ENCODE data around the gene PIK3CA. TPM values are rescaled to one million over a fixed set of nuclear protein-coding genes. Genes with fewer than 3 reads are reported as not detected.

The PIK3CA gene
- total RNA-seq, 1 experiment from 2014 or later = 27.6 TPM

- TF ChIP-seq POLR2AphosphoS5 (IDR thresholded peaks at IDR 0.05; ENCODE audit: low read depth, low read length) = no peak
- no peak for TF ChIP-seq SIN3A (IDR thresholded peaks at IDR 0.05; ENCODE audit: borderline replicate concordance, insufficient read depth, low read depth, low read length)
- TF ChIP-seq REST (IDR thresholded peaks at IDR 0.05; ENCODE audit: insufficient read depth in 1 of 2, low read depth in 2 of 2, low read length in 1 of 2) = no peak
- TF ChIP-seq TCF7L2 (IDR thresholded peaks at IDR 0.05; ENCODE audit: low read depth, low read length) = no peak
- TF ChIP-seq CTCF (IDR thresholded peaks at IDR 0.05) = no peak
- intact Hi-C loops (cut with micrococcal nuclease; ENCODE audit: unreplicated experiment) (loop anchor here (10.0 kb wide), 1 partner anchor 93 kb away; no protein-coding TSS in a partner anchor), in situ Hi-C loops (cut with HindIII; ENCODE audit: low pct_unique_long_range_greater_than_20kb, low sequenced_read_pairs) (no loop called here)
- DNase-seq (ENCODE audit: low read depth, low spot score) (no peak), ATAC-seq (no peak)
- CTCF ChIA-PET = no interaction called here
- Histone ChIP-seq H3K9me3 (ENCODE audit: control insufficient read depth, insufficient read depth, low read depth, low read length) (no peaks in the 10 kb centered on the region), H3K27ac (ENCODE audit: low read length) (no peak overlapping the region), H3K27me3 (ENCODE audit: control insufficient read depth, insufficient read depth, low read length) (peaks cover 4% of the 10 kb centered on the region; the same call in 1 of the 2 replicates), H3K4me1 (ENCODE audit: control insufficient read depth, insufficient read depth, low read length) (no peaks in the 10 kb centered on the region), H3K4me3 (ENCODE audit: low read depth in 2 of 2, low read length in 2 of 2) (no peak overlapping the region), H3K36me3 (ENCODE audit: control insufficient read depth, insufficient read depth, low read length) (no peaks in the 10 kb centered on the region)
- BruUV-seq (replicated peaks) = no TSS peak
- POLR2A ChIA-PET = interaction anchor here (0.6 kb wide), 2 partner anchors 148 to 204 kb away, joined by 3 to 4 read pairs; no protein-coding TSS in a partner anchor
Measured at GRCh38 chr3:179107617-179108016, 40.5 kb upstream of the PIK3CA start.

- H3K9me3 ChIP-seq (ENCODE audit: control insufficient read depth, insufficient read depth, low read depth, low read length) = no peaks in the 10 kb centered on the region
- H3K36me3 ChIP-seq (ENCODE audit: control insufficient read depth, insufficient read depth, low read length) = no peaks in the 10 kb centered on the region
- no peak overlapping the region for H3K4me3 ChIP-seq (ENCODE audit: low read depth in 2 of 2, low read length in 2 of 2)
- intact Hi-C loops (cut with micrococcal nuclease; ENCODE audit: unreplicated experiment) (loop anchor here (10.0 kb wide), 1 partner anchor 93 kb away; no protein-coding TSS in a partner anchor), in situ Hi-C loops (cut with HindIII; ENCODE audit: low pct_unique_long_range_greater_than_20kb, low sequenced_read_pairs) (no loop called here)
- H3K27me3 ChIP-seq (ENCODE audit: control insufficient read depth, insufficient read depth, low read length) = peaks cover 6% of the 10 kb centered on the region; the same call in 1 of the 2 replicates
- BruUV-seq (replicated peaks) = no TSS peak
- TF ChIP-seq REST (IDR thresholded peaks at IDR 0.05; ENCODE audit: insufficient read depth in 1 of 2, low read depth in 2 of 2, low read length in 1 of 2) (no peak), POLR2AphosphoS5 (IDR thresholded peaks at IDR 0.05; ENCODE audit: low read depth, low read length) (no peak), TCF7L2 (IDR thresholded peaks at IDR 0.05; ENCODE audit: low read depth, low read length) (no peak)
- no peaks in the 10 kb centered on the region for H3K4me1 ChIP-seq (ENCODE audit: control insufficient read depth, insufficient read depth, low read length)
- ATAC-seq = no peak
- POLR2A ChIA-PET = interaction anchor here (0.6 kb wide), 2 partner anchors 147 to 204 kb away, joined by 3 to 4 read pairs; no protein-coding TSS in a partner anchor
- no peak overlapping the region for H3K27ac ChIP-seq (ENCODE audit: low read length)
- CTCF ChIA-PET = no interaction called here
- no peak for DNase-seq (ENCODE audit: low read depth, low spot score)
Measured at GRCh38 chr3:179108086-179108485, 40.1 kb upstream of the PIK3CA start.
